OCI-M2 (cell line): ENCODE measurements around the gene MYH11.
"Not testable (repeated sequence)": the region's sequence is repeated elsewhere in the genome, so short reads cannot be mapped to it uniquely, and the experiment has no call there.

Experiments used
- DNase-seq: peaks from one replicate; lab custom pipeline; 2025; ENCODE audit not compliant: unreplicated experiment; lab: John Stamatoyannopoulos, UW

Gene MYH11

DNA sequence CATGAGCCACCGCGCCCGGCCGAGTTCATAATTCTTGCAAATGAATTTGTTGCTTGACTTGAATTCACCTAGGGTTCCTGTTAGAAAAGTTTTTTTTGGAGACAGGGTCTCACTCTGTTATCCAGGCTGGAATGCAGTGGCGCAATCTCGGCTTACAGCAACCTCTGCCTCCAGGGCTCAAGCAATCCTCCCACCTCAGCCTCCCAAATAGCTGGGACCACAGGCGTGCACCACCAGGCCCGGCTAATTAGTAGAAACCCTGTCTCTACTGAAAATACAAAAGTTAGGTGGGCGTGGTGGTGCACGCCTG is 99.8 kb downstream of the MYH11 start:
- DNase-seq = no peak

DNA sequence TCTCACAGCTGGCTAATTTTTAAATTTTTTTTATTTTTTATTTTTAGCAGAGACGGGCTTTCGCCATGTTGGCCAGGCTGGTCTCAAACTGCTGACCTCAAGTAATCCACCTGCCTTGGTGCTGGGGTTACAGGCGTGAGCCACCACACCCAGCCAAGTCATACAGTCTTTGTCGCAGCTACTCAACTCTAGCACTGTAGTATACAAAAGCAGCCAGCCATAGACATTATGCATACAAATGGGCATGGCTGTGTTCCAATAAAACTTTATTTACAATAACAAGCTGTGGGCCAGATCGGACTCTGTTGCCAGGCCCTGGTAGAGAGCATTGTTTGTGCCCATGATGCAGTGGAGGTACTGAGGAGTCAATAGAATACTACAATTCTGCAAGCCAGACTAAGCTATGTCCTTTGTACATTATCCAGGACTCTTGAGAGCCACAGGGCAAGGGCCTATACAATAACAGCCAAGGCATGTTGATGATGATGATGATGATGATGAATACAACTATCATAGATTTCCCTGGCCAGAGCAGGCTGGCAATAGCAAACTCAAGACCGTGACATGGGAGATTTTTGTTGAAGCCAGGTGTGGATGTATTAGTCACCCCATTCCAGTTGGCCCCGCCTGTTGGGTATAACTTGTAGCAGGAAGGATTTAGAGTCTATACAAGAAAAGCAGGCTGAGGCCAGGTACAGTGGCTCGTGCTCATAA is 101.8 kb downstream of the MYH11 start:
- no peak for DNase-seq

DNA sequence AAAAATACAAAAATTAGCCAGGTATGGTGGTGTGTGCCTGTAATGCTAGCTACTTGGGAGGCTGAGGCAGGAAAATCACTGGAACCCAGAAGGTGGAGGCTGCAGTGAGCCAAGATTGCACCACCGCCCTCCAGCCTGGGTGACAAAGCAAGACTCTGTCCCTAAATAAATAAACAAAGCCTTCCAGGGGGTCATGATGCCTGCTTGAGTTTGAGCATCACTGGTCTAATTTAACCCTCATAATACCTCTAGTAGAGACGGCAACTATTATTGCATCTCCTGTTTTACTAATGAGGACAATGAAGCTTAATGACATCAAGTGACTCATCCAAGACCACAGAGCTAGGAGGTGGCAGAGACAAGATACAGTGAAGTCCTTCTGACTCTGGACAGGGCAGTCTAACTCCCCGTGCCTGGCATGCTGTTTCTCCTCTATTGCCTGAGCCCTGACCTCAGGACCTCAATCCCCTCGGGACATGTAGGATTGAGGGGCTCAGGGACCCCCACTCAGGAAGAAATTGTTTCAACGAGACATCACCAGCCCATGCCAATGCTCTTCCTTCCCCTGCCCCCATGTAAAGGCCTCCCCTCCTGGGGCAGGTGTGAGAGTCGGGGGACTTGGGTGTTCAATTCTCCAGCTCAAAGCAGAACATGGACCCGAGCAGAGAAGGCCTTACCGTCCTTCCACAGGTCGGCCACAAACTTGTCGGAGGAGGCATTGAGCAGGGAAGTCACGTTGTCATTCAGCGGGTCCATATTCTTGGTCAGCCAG is 103.9 kb downstream of the MYH11 start:
- no peak for DNase-seq

DNA sequence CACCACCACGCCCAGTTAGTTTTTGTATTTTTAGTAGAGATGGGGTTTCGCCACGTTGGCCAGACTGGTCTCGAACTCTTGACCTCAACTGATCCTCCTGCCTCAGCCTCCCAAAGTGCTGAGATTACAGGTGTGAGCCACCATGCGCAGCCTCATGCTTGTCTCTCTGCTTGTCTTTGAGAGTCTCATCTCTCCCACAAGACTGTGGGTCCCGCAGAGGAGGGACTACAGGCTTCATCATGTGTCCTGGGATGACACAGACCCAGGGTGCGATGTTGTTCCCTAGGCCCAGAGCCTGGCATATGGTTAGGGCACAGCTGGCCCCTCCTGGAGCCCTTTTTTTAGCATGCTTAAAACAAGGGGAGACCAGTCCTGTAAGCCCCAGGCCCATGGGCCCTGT is 104.9 kb downstream of the MYH11 start:
- DNase-seq = no peak

DNA sequence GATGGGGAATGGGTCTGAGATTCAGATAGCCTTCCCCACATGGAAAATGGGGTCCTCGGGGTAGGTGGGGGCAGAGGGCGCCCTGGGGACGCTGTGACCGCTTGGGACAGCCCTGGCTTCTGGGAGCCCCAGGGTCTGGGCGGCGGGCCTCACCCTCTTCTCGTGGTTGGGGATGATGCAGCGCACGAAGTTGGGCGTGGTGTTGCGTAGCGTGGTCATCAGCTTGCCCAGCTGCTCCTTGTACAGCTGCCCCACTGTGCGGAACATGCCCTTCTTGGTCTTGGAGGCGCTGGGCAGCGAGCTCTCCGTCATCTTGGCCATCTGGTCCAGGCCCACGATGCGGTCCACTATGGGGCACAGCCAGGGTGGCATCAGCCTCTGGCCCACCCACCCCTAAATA is 106.8 kb downstream of the MYH11 start:
- no peak for DNase-seq

DNA sequence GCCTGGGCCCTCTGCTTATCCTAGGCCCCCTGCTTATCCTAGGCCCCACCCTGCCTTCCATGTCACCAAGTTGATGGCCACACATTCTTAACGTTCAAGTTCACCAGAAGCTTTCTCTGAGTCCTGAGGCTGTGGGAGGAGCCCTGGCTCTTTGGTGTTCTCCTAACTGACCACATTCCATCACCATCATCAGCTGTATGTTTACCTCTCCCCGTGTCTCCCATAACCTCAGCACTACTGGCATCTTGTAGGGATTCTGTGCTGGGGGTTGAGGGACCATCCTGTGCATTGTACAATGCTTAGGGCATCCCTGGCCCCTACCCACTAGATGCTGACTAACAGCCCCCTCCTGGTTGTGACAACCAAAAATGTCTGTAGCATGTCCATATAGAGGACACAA is 107.5 kb downstream of the MYH11 start:
- no peak for DNase-seq

DNA sequence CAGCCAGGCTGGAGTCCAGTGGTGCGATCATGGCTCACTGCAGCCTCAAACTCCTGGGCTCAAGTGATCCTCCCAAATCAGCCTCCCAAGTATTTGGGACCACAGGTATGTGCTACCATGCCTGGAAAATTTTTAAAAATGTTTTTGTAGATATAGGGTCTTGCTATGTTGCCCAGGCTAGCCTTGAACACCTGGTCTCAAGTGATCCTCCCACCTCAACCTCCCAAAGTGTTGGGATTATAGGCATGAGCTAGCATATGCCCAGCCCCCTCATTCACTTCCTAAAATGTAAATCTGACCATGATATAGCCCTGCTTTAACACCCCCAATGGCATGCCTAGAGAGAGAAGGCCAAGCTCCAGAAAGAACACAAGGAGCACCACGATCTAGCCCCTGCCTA is 108.2 kb downstream of the MYH11 start:
- no peak for DNase-seq

DNA sequence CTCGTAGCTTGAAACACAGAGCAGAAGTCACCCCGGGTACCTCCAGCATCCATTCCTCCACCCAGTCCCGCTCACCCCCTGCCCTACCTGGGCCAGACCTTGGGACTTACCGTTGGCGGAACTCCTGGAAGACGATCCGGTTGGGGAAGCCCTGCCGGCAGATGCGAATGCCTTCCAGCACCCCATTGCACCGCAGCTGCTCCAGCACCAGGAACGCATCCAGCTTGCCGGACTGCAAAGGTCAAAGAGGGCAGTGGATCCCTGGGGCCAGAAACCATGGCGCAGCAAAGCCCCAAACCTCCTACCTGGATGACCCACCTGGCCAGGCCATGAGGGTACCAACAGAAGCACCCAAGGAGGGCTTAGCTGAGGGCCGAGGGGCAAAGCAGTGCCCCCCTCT is 108.9 kb downstream of the MYH11 start:
- no peak for DNase-seq

DNA sequence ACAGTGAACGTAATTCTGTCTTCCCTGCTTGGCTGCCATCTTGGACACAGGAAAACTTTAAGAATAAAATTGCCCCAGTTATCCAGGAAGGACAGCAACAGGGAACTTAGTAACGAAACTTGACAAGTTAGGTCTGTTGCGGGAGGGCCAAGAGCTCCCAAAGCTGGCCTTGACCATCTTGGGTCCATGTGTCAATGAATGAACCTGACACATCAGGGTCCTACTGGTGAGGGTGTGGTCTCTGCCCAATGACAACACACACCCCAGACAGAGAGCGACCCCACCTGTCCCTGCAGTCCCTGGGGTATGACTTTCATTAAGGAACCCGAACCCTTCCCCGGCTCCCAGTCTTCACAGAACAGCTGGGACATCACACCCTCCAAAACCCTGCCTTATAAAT is 110.5 kb downstream of the MYH11 start:
- no peak for DNase-seq

DNA sequence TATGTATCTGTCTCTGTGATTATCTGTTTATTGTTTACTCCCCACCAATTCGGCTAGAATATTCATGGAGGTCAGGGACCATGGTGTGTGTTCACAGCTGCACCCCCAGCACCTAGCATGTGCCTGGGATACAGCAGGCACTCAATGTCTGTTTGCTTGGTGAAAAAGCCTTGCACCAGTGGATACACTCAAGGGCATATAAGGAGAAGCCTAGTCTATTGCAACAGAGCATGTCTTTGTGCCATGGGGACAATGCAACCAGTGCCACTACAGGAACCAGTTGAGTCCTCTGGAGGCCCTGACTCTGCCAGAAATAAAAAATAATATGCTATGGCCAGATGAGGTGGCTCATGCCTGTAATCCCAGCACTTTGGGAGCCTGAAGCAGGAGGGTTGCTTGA is 113.2 kb downstream of the MYH11 start:
- no peak for DNase-seq

DNA sequence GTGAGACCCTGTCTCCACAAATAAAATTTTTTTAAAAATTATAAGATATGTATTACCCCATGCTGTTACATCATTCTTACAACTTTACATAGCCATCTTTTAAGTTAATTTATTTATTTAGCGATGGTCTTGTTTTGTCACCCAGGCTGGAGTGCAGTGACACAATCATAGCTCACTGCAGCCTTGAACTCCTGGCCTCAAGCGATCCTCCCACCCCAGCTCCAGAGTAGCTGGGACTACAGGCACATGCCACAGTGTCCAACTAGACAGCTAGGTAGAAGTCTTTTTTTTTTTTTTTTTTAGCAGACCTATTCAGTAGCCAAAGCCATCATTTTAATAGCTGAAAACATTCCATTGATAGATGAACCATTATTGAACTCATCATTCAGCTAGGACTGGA is 114.1 kb downstream of the MYH11 start:
- DNase-seq = no peak

DNA sequence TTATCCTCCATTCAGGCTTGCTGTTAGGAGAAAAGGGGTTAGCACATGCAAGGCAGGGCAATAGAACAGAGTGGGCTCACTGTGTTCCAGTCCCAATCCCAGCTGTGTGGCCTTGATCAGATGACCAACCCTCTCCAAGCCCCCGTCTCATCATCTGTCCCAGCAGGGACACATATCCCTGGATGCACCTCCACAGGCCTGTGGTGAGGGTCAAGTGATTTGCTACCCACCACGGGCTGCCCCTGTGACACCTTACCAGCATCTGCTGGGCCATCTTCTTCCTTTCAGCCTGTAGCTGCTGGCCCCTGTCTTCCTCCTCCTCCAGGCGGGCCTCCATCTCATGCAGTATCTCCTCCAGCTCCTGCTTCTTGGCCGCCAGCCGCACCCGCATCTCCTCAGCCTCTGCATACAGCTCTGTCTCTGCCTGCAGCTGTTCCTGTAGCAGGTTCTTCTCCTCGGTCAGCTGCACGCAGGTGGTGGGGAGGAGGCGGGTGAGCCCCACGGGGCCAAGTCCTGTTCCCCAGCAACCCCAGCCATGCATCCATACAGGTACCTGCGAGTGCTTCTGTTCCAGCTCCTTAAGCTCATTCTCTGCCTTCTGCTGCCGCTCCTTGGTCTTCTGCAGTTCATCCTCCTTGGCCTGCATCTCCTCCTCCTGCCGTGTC is 115.5 kb downstream of the MYH11 start:
- no peak for DNase-seq

DNA sequence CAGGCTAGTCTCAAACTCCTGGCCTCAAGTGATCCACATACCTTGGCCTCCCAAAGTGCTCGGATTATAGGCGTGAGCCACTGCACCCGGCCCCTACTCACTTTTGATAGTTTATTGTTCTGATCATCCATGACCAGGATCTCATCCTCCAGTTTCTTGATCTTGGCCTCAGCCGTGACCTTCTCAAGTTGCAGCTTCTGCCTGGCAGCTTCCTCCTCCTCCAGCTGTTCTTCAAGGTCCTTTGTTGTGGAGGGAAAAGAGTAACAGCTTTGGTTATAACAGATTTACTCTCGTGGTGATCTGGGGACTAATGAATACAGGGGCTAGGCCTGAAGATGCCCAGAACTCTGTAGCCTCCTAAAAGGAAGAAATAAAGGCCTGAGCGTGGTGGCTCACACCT is 116.9 kb downstream of the MYH11 start:
- no peak for DNase-seq

DNA sequence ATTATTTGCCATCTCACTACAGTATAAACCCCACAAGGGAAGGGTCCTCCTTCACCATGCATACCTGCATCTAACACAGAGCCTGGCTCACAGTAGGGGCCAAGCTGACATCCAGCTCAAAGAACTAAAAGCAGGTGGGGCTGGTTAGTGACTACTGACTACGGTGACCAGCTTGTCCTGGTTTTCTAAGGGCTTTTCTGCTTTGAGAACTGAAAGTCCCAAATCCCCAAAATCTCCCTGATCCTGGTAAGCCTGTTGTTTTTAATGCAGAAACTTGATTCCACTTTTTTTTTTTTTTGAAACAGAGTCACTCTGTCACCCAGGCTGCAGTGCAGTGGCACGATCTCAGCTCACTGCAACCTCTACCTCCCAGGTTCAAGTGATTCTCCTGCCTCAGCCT is 117.4 kb downstream of the MYH11 start:
- DNase-seq = no peak

DNA sequence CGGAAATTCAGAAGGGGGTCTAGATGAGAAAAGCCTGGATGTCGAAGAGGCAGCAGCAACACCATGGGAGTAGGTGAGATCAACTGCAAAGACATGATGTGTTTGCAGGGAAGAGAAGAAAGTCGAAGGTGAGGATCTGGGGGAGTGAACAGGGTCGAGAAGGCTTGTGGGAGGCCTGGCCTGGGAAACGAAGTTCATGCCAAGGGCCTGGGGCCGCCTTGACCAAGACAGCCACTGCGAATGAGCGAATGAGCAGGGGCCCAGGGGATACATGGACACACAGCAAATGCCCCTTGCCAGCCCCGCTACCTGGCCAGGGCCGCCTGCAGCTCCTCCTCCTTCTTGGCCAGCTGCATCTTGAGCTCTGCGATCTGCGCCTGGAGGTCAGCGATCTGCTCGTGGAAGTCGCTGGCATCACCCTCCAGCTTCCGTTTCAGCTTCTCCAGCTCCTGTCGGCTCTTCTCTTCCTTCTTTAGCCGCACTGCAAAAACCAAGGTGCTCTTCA is 119.6 kb downstream of the MYH11 start:
- DNase-seq = no peak

DNA sequence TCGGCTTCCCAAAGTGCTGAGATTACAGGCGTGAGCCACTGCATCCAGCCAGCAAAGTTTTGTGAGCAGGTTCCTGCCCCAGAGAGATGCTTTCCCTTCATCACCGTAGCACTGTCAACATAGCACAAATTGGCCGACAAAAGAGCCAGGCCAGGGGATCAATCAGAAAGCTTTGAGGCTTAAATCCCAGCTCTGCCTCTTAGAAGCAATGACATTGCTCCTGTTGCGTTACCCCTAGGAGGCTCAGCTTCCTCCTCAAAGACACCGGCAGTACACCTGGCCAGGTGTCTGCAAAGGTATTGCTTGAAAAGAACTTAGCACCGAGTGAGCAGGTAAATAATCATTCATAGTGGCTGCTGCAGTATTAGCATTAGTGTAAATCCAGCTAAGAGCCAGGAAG is 120.3 kb downstream of the MYH11 start:
- DNase-seq = no peak

DNA sequence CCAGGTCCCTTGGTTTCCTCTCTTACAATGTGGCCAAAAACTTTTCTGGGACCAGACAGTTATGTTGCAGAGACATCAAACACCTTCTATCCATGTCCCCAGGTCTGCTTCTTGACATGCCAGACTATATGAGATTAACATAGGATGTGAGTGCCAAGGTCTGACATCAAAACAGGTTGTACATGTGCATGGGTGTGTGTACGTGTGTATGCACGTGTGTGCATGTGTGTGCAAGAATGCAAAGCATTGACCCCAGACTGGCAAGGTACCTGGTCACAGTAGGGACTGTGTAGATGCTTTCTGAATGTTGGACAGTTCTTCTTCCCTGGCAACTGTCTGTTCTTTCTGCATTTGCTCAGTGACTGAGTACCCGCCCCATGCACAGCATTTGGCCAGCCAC is 121.2 kb downstream of the MYH11 start:
- DNase-seq = no peak

DNA sequence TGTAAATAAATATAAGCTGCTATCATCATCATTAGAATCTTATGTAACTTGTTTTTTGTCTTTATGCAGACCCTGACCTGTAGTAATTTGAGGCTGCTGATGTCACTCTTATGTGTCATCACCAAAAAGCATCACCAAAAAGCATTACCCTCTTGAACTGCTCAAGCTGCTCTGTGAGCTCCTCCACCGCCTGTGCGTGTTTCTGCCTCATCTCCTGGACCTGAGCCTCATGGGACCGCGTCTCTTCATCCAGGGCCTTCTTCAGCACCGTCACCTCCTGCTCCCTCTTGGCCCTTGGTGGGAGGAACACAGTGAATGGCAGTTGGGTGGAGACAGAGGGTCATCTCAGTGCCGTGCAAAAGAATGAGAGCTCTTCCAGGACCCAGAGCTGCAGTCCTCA is 124.4 kb downstream of the MYH11 start:
- DNase-seq = no peak

DNA sequence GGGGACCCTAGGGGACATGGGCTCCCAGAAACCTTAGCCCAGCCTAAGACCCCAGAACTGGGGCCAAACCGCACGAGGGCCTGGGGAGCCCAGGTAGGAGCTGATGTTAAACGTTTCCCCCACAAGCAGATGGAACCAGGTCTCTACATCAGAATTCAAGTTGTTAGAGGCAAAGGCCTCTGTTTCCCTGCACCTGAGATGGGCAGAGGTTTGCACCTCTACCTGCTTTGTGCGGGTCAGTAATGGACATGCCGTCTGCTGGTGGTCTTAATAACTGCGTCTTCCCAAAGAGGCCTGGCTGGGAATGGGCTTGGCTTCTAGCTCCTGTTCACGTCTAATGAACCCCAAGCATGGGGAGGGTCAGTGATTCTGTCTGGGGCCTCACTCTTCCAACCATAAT is 127.7 kb downstream of the MYH11 start:
- DNase-seq = no peak

DNA sequence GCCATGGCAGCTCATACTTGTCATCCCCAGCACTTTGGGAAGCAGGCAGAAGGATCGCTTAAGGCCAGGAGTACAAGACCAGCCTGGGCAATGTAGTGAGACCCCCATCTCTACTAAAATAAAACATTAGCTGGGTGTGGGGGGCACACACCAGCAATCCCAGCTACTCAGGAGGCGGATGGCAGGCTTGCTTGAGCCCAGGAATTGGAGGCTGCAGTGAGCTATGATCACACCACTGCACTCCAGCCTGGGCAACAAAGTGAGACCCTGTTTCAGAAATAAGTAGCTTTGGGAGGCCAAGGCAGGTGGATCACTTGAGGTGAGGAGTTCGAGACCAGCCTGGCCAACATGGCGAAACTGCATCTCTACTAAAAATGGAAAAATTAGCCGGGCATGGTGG is 129.1 kb downstream of the MYH11 start:
- DNase-seq = not testable (repeated sequence)

DNA sequence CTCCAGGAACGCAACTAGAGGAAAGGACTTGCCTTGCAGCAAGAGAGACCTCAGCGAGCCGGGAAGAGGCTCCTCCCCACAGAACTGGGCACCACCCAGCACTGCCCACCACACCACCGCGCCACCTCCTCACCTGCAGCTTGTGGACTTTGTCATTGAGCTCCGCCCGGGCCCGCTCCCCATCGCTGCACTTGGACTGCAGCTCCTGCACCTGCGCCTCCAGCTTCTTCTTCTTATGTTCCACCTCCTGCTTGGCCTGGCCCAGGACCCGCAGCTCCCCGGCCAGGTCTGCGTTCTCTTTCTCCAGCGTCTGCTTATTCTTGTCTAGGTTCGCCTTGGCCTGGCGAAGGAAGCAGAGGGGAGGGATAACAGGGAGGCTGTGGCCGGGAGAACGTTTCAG is 130.1 kb downstream of the MYH11 start:
- DNase-seq = no peak

DNA sequence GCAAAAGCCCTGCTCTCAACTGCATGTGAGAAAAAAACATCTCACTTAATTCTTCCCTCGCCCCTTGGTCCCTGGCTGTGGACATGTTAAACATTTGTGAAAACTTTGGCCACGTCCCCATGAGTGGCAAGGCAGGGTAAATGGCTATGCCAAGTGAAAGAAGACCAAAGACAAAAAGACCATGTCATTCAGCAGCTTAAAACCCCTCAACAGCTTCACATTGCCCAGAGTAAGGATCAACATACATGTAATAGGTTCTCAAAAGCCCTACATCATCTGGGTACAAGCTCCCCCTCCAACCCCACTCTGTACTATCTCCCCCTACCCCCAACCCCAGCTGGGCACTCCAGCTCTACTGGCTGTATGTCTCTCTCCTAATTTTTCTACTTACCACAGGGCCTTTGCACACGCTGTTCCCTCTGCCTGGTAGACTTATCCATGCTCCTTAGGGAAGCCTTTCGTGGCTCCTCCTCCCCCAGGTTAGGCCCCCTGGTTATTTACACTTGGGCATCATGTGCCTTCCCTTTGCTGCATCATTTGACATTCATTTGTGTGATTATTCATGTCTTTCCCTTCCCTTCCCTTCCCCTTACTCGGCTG is 131.1 kb downstream of the MYH11 start:
- DNase-seq = no peak
